IMR-90 (cell line): ENCODE measurements around the gene HLA-DMB. TPM values are rescaled to one million over a fixed set of nuclear protein-coding genes. Genes with fewer than 3 reads are reported as not detected.

Experiments used
- ATAC-seq: fragments of 200-7000 bp; cut with Tn5 transposase; 2 replicates; pipeline ENCODE4 v1.9.1; 2020; ENCODE audit warnings: low read depth, mild to moderate bottlenecking, moderate library complexity
- BruUV-seq: library from RNA; stranded (reverse); fragments of 400-500 nt; replicated peaks from 2 replicates; lab custom pipeline; 2021; lab: Mats Ljungman, UMichigan
- CTCF ChIA-PET: fragments of 300-600 bp; formaldehyde crosslinking; extraction: SDS; loops from one replicate; lab custom pipeline; 2021; ENCODE audit warnings: antibody characterized with exemption; lab: Yijun Ruan, JAX
- POLR2A ChIA-PET: fragments of 300-600 bp; sonication (Branson Sonifier 250); formaldehyde crosslinking; loops from one replicate; lab custom pipeline; 2022; ENCODE audit warnings: antibody characterized with exemption; ENCODE audit not compliant: unreplicated experiment; lab: Charles Lee
- DNase-seq: peaks from one replicate; pipeline ENCODE4 v3.0.0; 2013
- H2AFZ ChIP-seq: replicated peaks from 2 replicates; pipeline ENCODE3; 2013; ENCODE audit warnings: low read length, mild to moderate bottlenecking; ENCODE audit not compliant: poor library complexity
- H2AK5ac ChIP-seq: 2 replicates; pipeline ENCODE4 v1.6.1; 2013; ENCODE audit warnings: low read depth, low read length, inconsistent platforms
- H2AK9ac ChIP-seq: replicated peaks from 2 replicates; pipeline ENCODE3; 2013; ENCODE audit warnings: mild to moderate bottlenecking, low read depth, low read length, moderate library complexity; ENCODE audit not compliant: poor library complexity
- H2BK120ac ChIP-seq: 2 replicates; pipeline ENCODE4 v1.6.1; 2013; ENCODE audit warnings: low read depth, low read length, inconsistent platforms
- H2BK15ac ChIP-seq: 3 replicates; pipeline ENCODE4 v1.6.1; 2013; ENCODE audit warnings: low read depth, low read length, inconsistent platforms
- H2BK20ac ChIP-seq: 2 replicates; pipeline ENCODE4 v1.6.1; 2013; ENCODE audit warnings: low read depth, mild to moderate bottlenecking, inconsistent platforms, low read length, moderate library complexity
- H2BK5ac ChIP-seq: 2 replicates; pipeline ENCODE4 v1.6.1; 2013; ENCODE audit warnings: mild to moderate bottlenecking, low read depth, low read length, inconsistent platforms; ENCODE audit not compliant: poor library complexity, severe bottlenecking
- H3K14ac ChIP-seq: replicated peaks from 2 replicates; pipeline ENCODE4 v1.6.1; 2013; ENCODE audit warnings: low read depth, low read length, inconsistent platforms
- H3K18ac ChIP-seq: 2 replicates; pipeline ENCODE4 v1.6.1; 2013; ENCODE audit warnings: low read depth, low read length, control low read depth
- H3K23ac ChIP-seq: 2 replicates; pipeline ENCODE4 v1.6.1; 2013; ENCODE audit warnings: low read depth, low read length, inconsistent platforms
- H3K27ac ChIP-seq: 2 replicates; pipeline ENCODE4 v1.5.1; 2013; ENCODE audit warnings: mild to moderate bottlenecking, control low read depth, low read length; ENCODE audit not compliant: insufficient read depth
- H3K27me3 ChIP-seq: 2 replicates; pipeline ENCODE4 v1.6.1; 2013; ENCODE audit warnings: low read length; ENCODE audit not compliant: control insufficient read depth, insufficient read depth
- H3K36me3 ChIP-seq: 2 replicates; pipeline ENCODE4 v1.6.1; 2013; ENCODE audit warnings: low read length, mixed read lengths; ENCODE audit not compliant: control insufficient read depth, insufficient read depth
- H3K4ac ChIP-seq: 2 replicates; pipeline ENCODE4 v1.6.1; 2013; ENCODE audit warnings: low read depth, low read length, inconsistent platforms
- H3K4me1 ChIP-seq: 2 replicates; pipeline ENCODE4 v1.6.1; 2013; ENCODE audit warnings: low read length, mixed read lengths; ENCODE audit not compliant: control insufficient read depth, insufficient read depth
- H3K4me2 ChIP-seq: 2 replicates; pipeline ENCODE4 v1.6.1; 2013; ENCODE audit warnings: low read depth, mild to moderate bottlenecking, control low read depth, low read length, moderate library complexity
- H3K4me3 ChIP-seq: 2 replicates; pipeline ENCODE4 v1.5.1; 2013; ENCODE audit warnings: low read depth, mild to moderate bottlenecking, control low read depth, low read length, moderate library complexity; ENCODE audit not compliant: insufficient read depth
- H3K56ac ChIP-seq: 2 replicates; pipeline ENCODE4 v1.6.1; 2013; ENCODE audit warnings: low read length, inconsistent platforms; ENCODE audit not compliant: insufficient read depth; ENCODE audit errors: extremely low read depth
- H3K79me1 ChIP-seq, 2 experiments: 2 replicates each; pipeline ENCODE4 v1.6.1; 2013; ENCODE audit warnings: low read length in 2 of 2, inconsistent platforms in 1 of 2, low read depth in 1 of 2
- H3K9ac ChIP-seq: 2 replicates; pipeline ENCODE4 v1.6.1; 2013; ENCODE audit warnings: low read depth, low read length, control low read depth
- H3K9me1 ChIP-seq: 2 replicates; pipeline ENCODE4 v1.6.1; 2013; ENCODE audit warnings: low read length, inconsistent platforms; ENCODE audit not compliant: insufficient read depth
- H3K9me3 ChIP-seq: 2 replicates; pipeline ENCODE4 v1.6.1; 2013; ENCODE audit warnings: low read length; ENCODE audit not compliant: control insufficient read depth, insufficient read depth
- H4K20me1 ChIP-seq: 2 replicates; pipeline ENCODE4 v1.6.1; 2013; ENCODE audit warnings: low read length, inconsistent platforms; ENCODE audit not compliant: insufficient read depth
- H4K5ac ChIP-seq: 2 replicates; pipeline ENCODE4 v1.6.1; 2013; ENCODE audit warnings: mild to moderate bottlenecking, low read depth, low read length, control low read depth
- H4K8ac ChIP-seq, 2 experiments: 2 replicates each; pipeline ENCODE4 v1.6.1; 2013; ENCODE audit warnings: low read depth in 2 of 2, low read length in 2 of 2, control low read depth in 1 of 2, inconsistent platforms in 1 of 2
- H4K91ac ChIP-seq: 2 replicates; pipeline ENCODE4 v1.6.1; 2013; ENCODE audit warnings: low read depth, low read length, inconsistent platforms; ENCODE audit not compliant: insufficient read depth
- BHLHE40 ChIP-seq: fragments of 150-350 bp; IDR thresholded peaks from 2 replicates; pipeline ENCODE4 v1.6.1; 2016; ENCODE audit warnings: mild to moderate bottlenecking, low read depth, low read length
- CEBPB ChIP-seq: IDR thresholded peaks from 2 replicates; pipeline ENCODE4 v1.6.1; 2012; ENCODE audit warnings: low read depth, low read length, improper control_type of control experiment
- CHD1 ChIP-seq: IDR thresholded peaks from 2 replicates; pipeline ENCODE4 v1.6.1; 2012; ENCODE audit warnings: low read depth, low read length, improper control_type of control experiment
- MAZ ChIP-seq: IDR thresholded peaks from 2 replicates; pipeline ENCODE4 v1.6.1; 2012; ENCODE audit warnings: low read depth, mild to moderate bottlenecking, low read length, improper control_type of control experiment, moderate library complexity, borderline replicate concordance
- POLR2A ChIP-seq: IDR thresholded peaks from 2 replicates; pipeline ENCODE4 v1.6.1; 2012; ENCODE audit warnings: mild to moderate bottlenecking, low read depth, low read length
- RAD21 ChIP-seq: IDR thresholded peaks from 2 replicates; pipeline ENCODE4 v1.6.1; 2012; ENCODE audit warnings: low read length, improper control_type of control experiment
- WGBS, 2 experiments: methylation state at CpG; one replicate each; pipeline versions ENCODE4 v1.1.5 to v1.1.7; 2013; ENCODE audit warnings: missing lambda C conversion rate in 2 of 2; ENCODE audit not compliant: insufficient read length in 1 of 2; ENCODE audit errors: extremely low coverage in 2 of 2; 5-methylcytosine and 5-hydroxymethylcytosine counted together
- dilution Hi-C: fragments of 300-500 bp; cut with HindIII; formaldehyde crosslinking; loops from one replicate; pipeline ENCODE4 v1.14.3; 2018; ENCODE audit warnings: low sequenced_read_pairs; ENCODE audit not compliant: unreplicated experiment
- in situ Hi-C: fragments of 300-500 bp; cut with MboI; formaldehyde crosslinking; loops from 3 replicates; pipeline ENCODE4 v1.14.3; 2019; ENCODE audit warnings: low sequenced_read_pairs, inconsistent platforms, mixed read lengths
- intact Hi-C: fragments of 100-400 bp; cut with micrococcal nuclease; formaldehyde crosslinking; loops from 2 replicates; pipeline ENCODE4 v1.10.0; 2022
- polyA plus RNA-seq, 3 experiments: library from polyadenylated mRNA; depleted of rRNA; stranded (reverse); fragments of >200 nt; gene quantifications; 2 replicates each; pipeline ENCODE4 v1.2.3, GENCODE V29; 2012; ENCODE audit warnings: low replicate concordance in 1 of 3
- total RNA-seq: library from RNA; depleted of rRNA; stranded (reverse); fragments of >200 nt; gene quantifications from 2 replicates; pipeline ENCODE4 v1.2.3, GENCODE V29; 2012

Gene HLA-DMB
- total and polyA plus RNA-seq, 2 of the 4 experiments (the other 2 are of a cell fraction) = 0.18 to 0.19 TPM

- H2AK5ac ChIP-seq = peak overlapping the region; percentile 99
- H3K27me3 ChIP-seq = no peaks in the 10 kb centered on the region
- WGBS, 2 experiments = 0% methylated on average over 4 of the region's 15 CpGs; no CpG with 5 or more reads in 1 of the 2 experiments
- H3K9ac ChIP-seq = peak overlapping the region; percentile 99
- dilution Hi-C loops = no loop called here
- H4K5ac ChIP-seq = peak overlapping the region; percentile 94
- intact Hi-C loops = loop anchor here (2.0 to 5.0 kb wide), 2 partner anchors 278 to 784 kb away; no protein-coding TSS in a partner anchor
- H3K9me3 ChIP-seq = no peaks in the 10 kb centered on the region
- ATAC-seq (no peak), DNase-seq (no peak)
- H3K23ac ChIP-seq = peak overlapping the region; percentile 100
- in situ Hi-C loops = loop anchor here (5.0 to 25.0 kb wide), 2 partner anchors 79 to 784 kb away; partner anchors contain the start of genes AGER, AGPAT1, GPSM3 and PBX2
- H3K27ac ChIP-seq = peak overlapping the region; percentile 100
- ChIA-PET POLR2A (interaction anchor here (0.5 to 2.3 kb wide), 11 partner anchors 10 to 776 kb away, joined by 4 to 27 read pairs (median 5); partner anchors contain the start of genes HLA-DMA and HLA-DMB), CTCF (interaction anchor here (0.7 to 2.8 kb wide), 6 partner anchors 8 to 43 kb away, joined by 3 to 18 read pairs (median 4); partner anchors contain the start of gene HLA-DMA)
- peak overlapping the region; percentile 93 for H2BK15ac ChIP-seq
- TF ChIP-seq POLR2A (0 out of 2 replicates have a peak, but pooled peaks have one; percentile 9), CHD1 (peak; percentile 70), MAZ (no peak), CEBPB (no peak), RAD21 (no peak), BHLHE40 (no peak)
- peak overlapping the region; percentile 77 for H2AFZ ChIP-seq
- peaks cover 5% of the 10 kb centered on the region for H3K4me1 ChIP-seq
- H3K9me1 ChIP-seq = no peaks in the 10 kb centered on the region; the same call in 1 of the 2 replicates
- peak overlapping the region; percentile 100 for H3K56ac ChIP-seq
- H2BK120ac ChIP-seq = peak overlapping the region; percentile 92
- peak overlapping the region; percentile 94 for H3K18ac ChIP-seq
- H2BK5ac ChIP-seq = peak overlapping the region; percentile 98
- peak overlapping the region; percentile 99 to 100 for H4K8ac ChIP-seq
- peak overlapping the region; percentile 100 for H3K14ac ChIP-seq
- peak overlapping the region; percentile 100 for H4K91ac ChIP-seq
- H3K4me3 ChIP-seq = peak overlapping the region; percentile 59
- H2AK9ac ChIP-seq = peak overlapping the region; percentile 100
- H3K79me1 ChIP-seq = peaks cover 11 to 48% of the 10 kb centered on the region in 2 experiments
- H3K4me2 ChIP-seq = peak overlapping the region; percentile 76
- no TSS peak for BruUV-seq
- H2BK20ac ChIP-seq = peak overlapping the region; percentile 60; the same call in 1 of the 2 replicates
- peaks cover 27% of the 10 kb centered on the region for H3K36me3 ChIP-seq
- H3K4ac ChIP-seq = peak overlapping the region; percentile 100
- H4K20me1 ChIP-seq = peaks cover 46% of the 10 kb centered on the region
These were observed 30.4 kb upstream of the HLA-DMB start for GRCh38 chr6:32971242-32971580.
